ENCODE data around the gene KCNK6.
A peak's percentile ranks its signal among the peaks of the same experiment; 100 is the strongest.

Gene KCNK6

GRCh38 chr19:38319421-38320258 lies at the start of gene KCNK6:
Gene KCNK6, plus strand, starts transcription at chr19:38319845. Its CDS starts 106 bp downstream, at chr19:38319951.
- no peak for DNase-seq (ENCODE audit: low read depth in 2 of 2)

- DNase-seq (ENCODE audit: low read depth in 2 of 2), result no peak
These were observed 49.0 kb upstream of the KCNK6 start for GRCh38 chr19:38270587-38271167.

DNA sequence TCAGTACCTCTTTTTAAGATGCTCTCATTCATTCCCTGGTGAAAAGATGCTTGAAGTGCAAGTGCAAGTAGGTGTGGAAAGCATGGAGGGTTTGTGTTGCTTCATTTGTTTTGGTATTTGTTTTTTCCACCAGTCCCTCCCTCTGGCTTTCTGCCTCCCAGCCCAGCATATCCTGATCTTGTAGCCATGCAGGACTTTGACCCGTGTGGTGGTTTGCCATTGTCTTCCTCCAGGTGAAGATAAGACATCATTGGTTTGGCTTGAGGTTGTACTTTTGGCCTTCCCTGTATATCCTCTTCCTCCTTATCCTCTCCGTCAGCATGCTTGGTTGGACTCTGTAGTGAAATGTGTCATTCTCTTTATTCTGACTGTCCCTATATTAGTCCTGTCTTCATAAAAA lies 46.1 kb upstream of the KCNK6 start:
- DNase-seq (ENCODE audit: low read depth in 2 of 2), result no peak

DNA sequence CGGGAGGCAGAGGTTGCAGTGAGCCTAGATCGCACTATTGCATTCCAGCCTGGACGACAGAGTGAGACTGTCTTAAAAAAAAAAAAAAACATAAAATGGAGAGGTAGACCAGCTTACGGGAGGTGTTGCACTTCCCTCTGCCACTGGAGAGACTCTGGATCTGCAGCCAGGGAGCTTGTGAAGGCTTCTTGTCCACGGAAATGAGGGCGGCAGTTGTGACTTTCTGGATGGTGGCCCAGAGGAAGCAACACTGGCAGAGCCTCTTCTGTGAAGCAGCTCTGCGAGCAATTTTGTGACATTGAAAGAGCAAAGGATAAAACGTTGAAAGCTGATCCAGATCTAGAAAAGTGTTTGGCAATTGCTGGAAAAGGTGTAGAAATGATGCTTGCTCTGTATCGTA lies 44.9 kb upstream of the KCNK6 start:
- DNase-seq (ENCODE audit: low read depth in 2 of 2), result no peak

DNA sequence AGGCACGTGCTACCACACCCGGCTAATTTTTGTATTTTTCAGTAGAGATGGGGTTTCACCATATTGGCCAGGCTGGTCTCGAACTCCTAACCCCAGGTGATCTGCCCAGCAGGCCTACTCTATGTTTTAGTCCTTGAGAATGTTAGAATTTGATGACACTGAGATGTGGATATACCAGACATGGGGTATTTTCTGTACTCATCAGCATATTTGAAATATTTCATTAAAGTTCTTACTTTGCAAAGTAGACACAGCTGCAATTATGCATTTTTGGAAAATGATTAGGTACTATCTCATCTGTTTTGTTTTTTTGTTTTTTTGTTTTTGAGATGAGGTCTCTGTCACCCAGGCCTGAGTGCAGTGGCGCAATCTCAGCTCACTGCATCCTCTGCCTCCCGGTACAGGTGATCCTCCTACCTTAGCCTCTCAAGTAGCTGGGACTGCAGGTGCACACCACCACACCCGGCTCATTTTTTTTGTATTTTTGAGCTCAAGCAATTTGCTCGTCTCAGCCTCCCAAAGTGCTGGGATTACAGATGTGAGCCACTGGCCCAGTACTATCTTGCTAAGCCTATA lies 42.6 kb upstream of the KCNK6 start:
- DNase-seq (ENCODE audit: low read depth in 2 of 2), result no peak

GRCh38 chr19:38277549-38277948 lies 42.1 kb upstream of the KCNK6 start:
- DNase-seq (ENCODE audit: low read depth in 2 of 2), result no peak

- no peak for DNase-seq (ENCODE audit: low read depth in 2 of 2)
These were observed 41.5 kb upstream of the KCNK6 start for GRCh38 chr19:38277969-38278680.

- DNase-seq (ENCODE audit: low read depth in 2 of 2), result no peak
These were observed 40.9 kb upstream of the KCNK6 start for GRCh38 chr19:38278751-38279150.

- no peak for DNase-seq (ENCODE audit: low read depth in 2 of 2)
These were observed 39.4 kb upstream of the KCNK6 start for GRCh38 chr19:38280030-38280921.

DNA sequence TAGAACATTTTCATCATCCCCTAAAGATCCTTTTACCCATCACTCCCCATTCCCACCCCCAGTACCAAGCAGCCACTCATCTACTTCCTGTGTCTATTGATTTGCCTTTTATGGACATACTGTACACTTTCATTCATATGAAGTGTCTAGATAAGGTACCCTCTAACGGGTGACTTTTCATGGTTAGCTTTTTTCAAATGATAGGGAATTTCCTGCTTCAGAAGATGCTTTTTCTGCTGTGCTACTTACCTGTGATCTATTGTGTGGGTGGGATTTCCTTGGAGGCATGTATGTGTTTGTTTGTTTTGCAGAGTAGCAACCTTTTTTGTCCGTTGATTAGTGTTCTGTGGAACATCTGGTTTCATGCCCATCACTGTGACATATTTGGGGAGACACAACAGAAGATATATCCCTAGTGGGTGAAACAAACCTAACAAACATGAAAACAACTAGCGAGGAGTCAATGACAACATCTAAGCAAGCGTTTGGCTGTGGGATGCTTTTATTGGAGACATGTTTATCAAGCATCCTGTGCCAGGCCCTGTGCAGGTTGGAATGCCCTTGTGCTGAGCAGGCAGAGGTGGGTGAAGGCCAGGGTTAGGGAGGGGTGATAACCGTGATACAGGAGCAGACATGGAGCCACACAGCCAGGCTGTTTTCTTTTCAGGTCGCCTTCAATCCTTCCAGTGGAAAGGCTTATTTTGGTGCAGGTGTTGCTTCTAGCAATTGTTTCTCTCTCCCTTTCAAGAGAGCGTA lies 37.7 kb upstream of the KCNK6 start:
- DNase-seq (ENCODE audit: low read depth in 2 of 2), result no peak

DNA sequence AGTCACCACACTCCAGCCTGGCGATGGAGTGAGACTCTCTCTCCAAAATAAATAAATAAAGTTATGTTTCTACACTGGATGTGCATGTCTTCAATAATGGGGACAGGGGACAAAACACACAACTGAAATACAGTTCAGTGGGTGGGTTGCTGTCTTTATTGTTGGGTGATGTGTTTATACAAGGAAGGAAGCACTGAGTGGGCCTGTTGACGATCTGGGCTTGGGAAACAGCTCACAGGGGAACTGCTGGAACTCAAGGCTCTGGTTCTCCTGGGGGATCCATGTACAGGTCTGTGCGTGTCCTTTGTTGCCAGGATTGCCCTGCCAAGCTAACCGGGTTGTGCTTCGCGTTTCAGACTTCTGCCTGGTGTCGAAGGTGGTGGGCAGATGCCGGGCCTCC lies 36.4 kb upstream of the KCNK6 start:
- no peak for DNase-seq (ENCODE audit: low read depth in 2 of 2)

DNA sequence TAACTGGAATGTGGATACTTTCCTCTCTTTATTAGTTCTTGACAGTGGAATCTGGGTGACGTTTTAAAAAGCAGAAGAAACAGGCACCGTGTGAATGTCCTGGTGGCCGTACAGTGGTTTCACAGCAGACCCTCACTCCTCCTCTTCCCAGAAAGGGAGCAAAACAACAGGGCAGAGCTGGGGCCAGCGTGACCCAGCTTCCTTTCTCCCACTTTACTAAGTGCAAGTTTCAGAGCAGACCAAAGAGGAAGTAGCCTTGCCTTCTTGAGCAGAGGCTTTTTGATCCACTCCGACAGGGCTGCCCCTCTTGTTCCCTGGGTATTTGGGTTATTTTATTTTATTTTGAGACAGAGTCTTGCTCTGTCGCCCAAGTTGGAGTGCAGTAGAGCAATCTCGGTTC lies 35.2 kb upstream of the KCNK6 start:
- no peak for DNase-seq (ENCODE audit: low read depth in 2 of 2)

GRCh38 chr19:38285567-38285966 lies 34.1 kb upstream of the KCNK6 start:
- DNase-seq (ENCODE audit: low read depth in 2 of 2), result no peak

DNA sequence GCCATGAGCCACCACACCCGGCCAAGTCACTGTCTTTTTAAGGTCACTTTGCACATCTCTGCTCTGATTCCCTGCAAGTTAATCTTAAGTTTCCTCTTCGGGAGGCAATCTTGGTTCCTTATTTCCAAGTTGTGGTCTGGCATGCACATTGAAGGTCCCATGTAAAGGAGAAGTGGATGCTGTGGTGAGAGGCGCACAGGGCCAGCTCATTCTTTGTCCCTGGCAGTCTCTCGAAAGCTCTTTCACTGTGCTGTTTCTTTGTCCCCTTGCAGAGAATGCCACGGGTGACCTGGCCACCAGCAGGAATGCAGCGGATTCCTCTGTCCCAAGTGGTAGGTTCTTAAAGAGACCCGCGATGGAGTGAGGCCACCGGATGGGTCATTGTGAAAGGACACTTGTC lies 32.0 kb upstream of the KCNK6 start:
- DNase-seq (ENCODE audit: low read depth in 2 of 2), result no peak

- no peak for DNase-seq (ENCODE audit: low read depth in 2 of 2)
These were observed 31.4 kb upstream of the KCNK6 start for GRCh38 chr19:38288123-38288855.

DNA sequence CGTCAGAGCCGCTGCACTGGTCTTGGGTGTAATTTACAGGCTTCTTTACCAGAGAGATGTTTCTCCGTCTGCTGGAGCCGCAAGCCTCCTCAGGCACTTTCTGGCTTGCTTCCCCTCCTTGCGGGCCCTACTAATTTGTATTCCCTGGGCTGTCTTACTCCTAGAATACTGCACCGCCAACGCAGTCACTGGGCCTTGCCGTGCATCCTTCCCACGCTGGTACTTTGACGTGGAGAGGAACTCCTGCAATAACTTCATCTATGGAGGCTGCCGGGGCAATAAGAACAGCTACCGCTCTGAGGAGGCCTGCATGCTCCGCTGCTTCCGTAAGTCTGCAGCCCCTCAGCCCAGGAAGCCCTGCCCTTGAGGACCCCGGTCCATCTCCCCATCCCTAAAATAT lies 29.7 kb upstream of the KCNK6 start:
- no peak for DNase-seq (ENCODE audit: low read depth in 2 of 2)

GRCh38 chr19:38290631-38291147 lies 29.0 kb upstream of the KCNK6 start:
- peak; percentile 35 to 36 for DNase-seq (ENCODE audit: low read depth in 2 of 2)

DNA sequence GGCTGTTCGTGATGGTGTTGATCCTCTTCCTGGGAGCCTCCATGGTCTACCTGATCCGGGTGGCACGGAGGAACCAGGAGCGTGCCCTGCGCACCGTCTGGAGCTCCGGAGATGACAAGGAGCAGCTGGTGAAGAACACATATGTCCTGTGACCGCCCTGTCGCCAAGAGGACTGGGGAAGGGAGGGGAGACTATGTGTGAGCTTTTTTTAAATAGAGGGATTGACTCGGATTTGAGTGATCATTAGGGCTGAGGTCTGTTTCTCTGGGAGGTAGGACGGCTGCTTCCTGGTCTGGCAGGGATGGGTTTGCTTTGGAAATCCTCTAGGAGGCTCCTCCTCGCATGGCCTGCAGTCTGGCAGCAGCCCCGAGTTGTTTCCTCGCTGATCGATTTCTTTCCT lies 27.8 kb upstream of the KCNK6 start:
- no peak for DNase-seq (ENCODE audit: low read depth in 2 of 2)

- no peak for DNase-seq (ENCODE audit: low read depth in 2 of 2)
These were observed 26.4 kb upstream of the KCNK6 start for GRCh38 chr19:38293281-38293680.

GRCh38 chr19:38294090-38294489 lies 25.6 kb upstream of the KCNK6 start:
- no peak for DNase-seq (ENCODE audit: low read depth in 2 of 2)

Data from fibroblast of skin of left biceps (primary cell).